Measurements from ENCODE around the gene PDS5B. TPM values are rescaled to one million over a fixed set of nuclear protein-coding genes. Genes with fewer than 3 reads are reported as not detected.

PDS5B gene
- total and polyA plus RNA-seq, 9 of the 15 experiments (the other 6 are each of a cell fraction or from before 2014, with no cell fraction given): 6.2 to 23.7 (median 13.1) TPM

- no peak for TF ChIP-seq ZNF318 (IDR thresholded peaks at IDR 0.05; ENCODE audit: borderline replicate concordance in 1 of 2, low read depth in 1 of 2)
- TF ChIP-seq CSDE1 (IDR thresholded peaks at IDR 0.05): no peak
- peak; percentile 22 to 41; a peak in 3 of 4 replicates for TF ChIP-seq RAD21 (CRISPR knock-in tag; conservative IDR thresholded peaks at IDR 0.05 in 1 of 2, IDR thresholded peaks at IDR 0.05 in 1 of 2)
Observed at GRCh38 chr13:32669030-32669646, 82.9 kb downstream of the PDS5B start (continued).
